GM19395 (cell line): ENCODE measurements around the gene DUSP1.

Experiments
- ATAC-seq: cut with Tn5 transposase; IDR thresholded peaks from one replicate; pipeline ENCODE4 v1.9.1; 2021; ENCODE audit warnings: mild to moderate bottlenecking, moderate library complexity; ENCODE audit not compliant: unreplicated experiment

Gene DUSP1

GRCh38 chr5:172782169-172783039, 11.4 kb upstream of the DUSP1 start:
- ATAC-seq, result no peak

- ATAC-seq, result no peak
These were observed 8.8 kb upstream of the DUSP1 start for GRCh38 chr5:172779691-172780341.

DNA sequence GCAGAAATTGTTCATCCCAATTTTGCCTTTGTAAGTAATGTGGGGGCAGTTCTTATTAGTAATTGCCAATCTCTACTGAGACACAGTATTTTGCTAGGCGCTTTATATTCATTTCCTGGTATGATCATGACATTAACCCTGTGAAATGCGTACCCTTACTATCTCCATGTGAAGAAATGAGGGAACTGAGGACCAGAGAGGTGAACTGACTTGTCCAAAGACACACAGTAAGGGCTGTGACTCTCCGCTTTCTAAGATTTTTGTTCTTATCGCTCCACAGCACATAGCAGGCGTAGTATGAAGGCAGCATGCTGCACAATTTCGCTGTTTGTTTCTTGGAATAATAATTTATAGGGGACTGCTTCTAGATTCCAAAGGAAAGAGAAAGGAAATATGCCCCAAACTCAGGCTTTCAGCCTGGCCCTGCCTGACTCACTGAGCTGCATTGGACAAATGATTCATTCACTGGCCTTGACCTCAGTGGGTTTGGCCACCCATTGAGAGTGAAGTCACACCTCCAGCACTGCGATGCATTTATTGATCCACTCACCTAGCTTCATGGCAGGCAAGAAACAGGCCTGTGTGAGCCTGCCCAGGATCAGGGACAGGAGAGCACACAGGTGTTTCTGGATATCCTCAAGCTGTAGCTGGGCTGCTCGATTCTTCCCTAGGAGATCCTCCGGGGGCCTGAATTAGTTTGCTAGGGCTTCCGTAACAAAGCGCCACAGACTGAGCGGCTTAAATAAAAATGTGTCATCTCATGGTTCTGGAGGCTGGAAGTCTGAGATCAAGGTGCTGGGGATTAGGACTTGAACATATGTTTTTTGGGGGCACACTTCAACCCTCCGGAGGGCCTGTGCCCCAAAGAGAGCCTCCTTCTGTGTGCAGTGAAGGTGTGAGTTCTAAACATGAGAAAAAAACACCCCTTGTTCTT, 7.2 kb upstream of the DUSP1 start:
- ATAC-seq, result peak; percentile 35

GRCh38 chr5:172776235-172776594, 5.2 kb upstream of the DUSP1 start:
- no peak for ATAC-seq

DNA sequence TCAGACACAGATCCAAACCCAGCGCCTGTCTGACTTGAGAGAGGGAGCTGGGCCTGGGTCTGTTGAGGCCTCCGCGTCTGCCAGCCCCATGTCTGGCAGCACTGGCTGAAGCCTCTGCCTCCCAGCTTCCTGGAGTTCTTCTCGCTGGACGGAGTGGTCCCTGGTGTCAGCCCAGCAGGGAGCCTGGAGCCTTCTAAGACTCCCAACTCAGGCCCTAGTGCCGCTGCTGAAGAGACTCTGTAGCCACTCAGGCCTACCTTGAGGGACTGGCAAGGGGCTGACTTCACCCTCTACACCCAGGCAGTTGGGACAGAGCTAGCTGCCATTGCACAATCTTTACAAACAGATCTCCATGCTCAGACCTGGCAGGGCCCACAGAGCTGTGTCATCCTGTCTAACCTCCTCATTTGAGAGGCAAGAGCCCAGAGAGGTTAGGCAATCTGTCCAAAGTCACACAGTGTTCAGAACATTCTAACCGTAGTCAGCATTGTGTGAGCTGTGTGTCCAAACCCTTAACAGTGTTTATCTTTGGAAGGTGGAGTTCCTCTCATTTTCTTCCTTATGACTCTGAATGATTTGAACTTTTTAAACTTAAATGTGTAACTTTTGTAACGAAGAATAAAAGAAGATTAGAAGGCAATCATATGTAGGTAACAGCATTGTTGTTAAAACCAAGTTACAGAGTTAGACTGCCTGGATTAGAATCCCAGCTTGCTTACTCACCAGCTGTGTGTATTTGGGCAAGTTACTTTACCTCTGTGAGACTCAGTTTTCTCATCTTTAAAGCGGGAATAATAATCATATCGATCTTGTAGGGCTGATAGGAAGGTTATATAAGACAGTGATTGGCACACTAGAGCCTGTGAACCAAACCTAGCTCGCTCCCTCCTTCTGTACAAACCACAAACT, 4.6 kb upstream of the DUSP1 start:
- ATAC-seq, result no peak

- no peak for ATAC-seq
These were observed 3.7 kb upstream of the DUSP1 start for GRCh38 chr5:172774561-172775315.

DNA sequence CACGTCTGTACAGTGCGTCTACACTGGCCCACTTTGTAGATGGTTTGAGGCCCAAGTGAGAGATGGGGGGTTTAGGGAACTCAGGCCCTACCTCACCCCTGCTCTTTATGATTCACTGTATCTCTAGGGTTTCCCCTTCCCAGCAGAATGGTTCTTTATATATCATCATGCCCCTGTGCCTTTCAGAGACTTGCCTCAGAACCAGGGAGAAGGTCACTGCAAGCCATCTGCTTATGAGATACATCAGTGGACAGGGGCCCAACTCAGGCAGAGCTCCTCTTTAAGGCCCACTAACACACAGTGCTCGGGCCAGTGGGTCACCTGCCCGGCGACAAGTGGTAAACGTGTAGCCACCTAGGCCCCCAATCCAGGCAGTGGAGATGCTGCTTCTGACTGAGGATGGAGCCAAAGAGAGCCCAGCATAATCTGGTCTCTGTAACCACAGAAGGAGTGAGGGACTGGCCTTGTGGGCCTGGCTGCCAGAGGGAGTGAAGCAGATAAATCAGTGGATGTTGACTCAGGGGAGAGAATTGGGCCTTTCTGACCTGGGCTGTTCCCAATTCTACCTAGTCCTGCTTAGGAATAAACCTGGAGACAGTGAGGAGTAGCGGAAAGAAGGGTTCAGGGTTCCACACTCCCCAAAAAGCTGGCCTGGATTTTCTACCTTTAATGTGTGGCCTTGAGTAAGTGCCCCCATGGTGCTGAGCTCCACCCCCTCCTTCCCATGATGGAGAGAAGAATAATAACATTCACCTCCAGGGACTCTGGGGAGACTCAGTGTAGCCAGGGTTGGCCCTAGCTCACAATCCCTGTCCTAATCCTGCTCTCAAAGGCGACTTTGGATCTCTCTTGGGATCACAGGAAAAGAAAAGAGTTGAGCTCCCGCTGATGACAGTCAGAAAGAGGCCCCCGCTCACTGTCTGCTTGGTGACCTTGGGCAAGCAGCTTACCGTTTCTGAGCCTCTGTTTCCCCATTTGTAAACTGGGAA, 2.8 kb upstream of the DUSP1 start:
- no peak for ATAC-seq

DNA sequence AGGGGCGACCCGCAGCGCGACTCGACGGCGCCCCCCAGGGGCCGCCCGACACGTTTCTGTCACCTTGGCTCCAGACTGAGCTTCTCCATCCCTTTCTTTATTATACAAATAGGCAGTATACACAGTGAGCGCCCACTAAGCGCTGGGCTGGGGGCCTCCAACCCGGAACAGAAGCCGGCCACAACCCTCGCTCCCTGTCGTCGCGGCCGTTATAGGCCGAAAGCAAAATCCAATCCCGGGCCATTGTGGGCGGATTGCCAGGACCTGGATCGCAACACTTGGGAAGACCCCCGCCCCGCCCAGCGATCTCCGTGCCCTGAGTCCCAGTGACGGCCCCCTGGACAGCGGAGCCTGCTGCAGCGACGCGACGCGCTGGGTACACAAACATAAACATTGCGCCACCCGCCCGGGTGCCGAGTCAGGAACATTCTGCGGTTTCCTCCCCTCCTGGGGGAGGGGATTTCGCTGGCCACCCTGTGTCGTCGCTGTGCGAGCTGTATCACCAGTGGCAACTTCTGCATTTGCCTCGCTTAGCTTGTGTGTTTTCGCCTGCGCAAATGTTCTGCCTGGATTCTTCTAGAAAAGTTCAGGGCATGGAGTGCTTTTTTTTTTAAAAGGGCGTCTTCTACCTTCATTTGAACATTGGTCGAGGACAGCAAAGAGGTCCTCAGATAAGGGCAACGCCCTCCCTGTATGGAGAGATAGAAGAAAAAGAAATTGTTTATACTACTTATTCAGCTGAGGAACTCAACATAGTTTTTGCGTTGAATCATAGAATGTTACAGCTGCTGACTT, 1.3 kb upstream of the DUSP1 start:
- ATAC-seq, result peak; percentile 43

DNA sequence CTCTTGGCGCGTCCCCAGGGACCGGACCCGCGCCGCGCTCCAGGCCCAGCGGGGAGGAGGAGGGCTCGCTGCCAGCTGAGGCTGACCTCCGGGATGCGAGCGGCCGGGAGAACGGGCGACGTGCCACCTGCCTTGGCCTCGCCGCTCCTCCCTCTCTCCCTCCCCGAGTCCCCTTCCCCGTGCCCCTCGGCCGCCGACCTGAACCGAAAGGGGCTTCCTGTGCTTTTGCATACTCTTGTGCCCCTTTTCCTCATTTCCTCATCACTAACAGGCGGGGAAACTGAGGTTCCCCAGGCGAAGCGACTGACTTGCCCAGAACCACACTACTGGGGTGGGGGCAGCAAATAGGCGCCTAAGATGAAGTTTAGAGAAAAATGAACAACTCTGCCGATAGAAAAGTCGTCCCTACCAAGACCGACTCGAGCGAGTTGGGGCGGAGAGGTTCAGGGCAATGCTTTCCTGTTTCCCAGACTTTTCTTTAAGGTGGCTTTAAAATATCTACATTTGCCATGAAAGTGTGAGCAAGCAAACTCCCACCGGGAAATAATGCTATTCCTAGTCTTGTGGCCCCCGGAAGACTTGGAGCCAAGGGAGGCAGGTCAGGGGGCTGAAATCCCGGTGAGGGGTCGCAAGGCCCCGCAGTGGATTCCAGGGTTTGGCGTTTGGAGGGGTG, 580 bp upstream of the DUSP1 start:
- ATAC-seq, result peak; percentile 18

DNA sequence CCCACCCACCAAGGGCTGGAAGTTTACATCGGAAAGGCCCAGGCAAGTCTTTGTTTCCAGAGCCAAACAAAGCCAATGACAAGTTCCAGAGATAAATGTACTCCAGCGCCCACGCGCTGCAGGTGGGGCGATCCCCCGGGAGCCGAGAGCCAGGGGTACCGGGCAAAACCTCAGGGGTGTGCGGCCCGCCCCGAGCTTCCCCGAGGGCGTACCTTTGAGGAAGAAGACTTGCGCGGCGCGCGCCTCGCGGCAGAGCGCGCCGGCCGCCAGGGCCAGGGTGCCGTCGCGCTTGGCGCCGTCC, 671 bp downstream of the DUSP1 start:
- ATAC-seq, result no peak

- no peak for ATAC-seq
These were observed 1.2 kb downstream of the DUSP1 start for GRCh38 chr5:172769616-172770373.

DNA sequence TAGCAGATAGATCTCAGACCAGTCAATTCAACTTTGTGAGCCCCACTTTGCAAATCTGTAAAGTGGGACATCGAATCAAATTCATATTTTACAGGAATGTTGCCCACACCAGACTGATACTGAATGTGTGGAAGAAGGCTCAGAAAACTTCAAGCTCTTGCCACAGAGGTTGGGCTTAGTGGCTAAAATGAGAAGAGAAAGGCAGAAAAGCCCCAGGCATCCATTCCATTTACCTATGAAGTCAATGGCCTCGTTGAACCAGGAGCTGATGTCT, 1.7 kb downstream of the DUSP1 start:
- no peak for ATAC-seq

DNA sequence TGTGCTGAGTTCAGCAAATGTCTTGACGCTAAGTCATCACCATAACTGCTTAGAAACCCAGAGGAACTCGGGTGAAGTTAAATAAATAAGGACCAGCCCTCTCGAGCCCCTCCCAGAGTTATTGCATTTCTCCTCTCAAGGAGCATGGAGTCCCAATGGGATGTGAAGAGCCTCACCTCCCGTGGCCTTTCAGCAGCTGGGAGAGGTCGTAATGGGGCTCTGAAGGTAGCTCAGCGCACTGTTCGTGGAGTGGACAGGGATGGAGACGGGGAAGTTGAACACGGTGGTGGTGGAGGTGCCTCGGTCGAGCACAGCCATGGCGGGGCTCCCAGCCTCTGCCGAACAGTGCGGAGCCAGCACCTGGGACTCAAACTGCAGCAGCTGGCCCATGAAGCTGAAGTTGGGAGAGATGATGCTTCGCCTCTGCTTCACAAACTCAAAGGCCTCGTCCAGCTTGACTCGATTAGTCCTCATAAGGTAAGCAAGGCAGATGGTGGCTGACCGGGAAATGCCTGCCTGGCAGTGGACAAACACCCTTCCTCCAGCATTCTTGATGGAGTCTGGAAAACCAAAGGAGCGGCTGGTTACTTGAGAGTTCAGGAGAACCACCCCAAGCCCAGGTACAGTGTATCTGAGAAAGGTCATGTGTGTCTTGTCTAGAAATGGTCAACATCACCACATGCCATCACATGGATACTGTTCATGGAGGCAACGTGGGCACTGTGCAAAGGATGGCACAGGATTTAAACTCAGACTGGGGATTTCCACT, 2.2 kb downstream of the DUSP1 start:
- no peak for ATAC-seq

GRCh38 chr5:172768098-172768572, 2.9 kb downstream of the DUSP1 start:
- ATAC-seq, result no peak

- no peak for ATAC-seq
These were observed 4.5 kb downstream of the DUSP1 start for GRCh38 chr5:172766287-172767108.
